Measurements from ENCODE around the gene GRM2.

- TF ChIP-seq CTCF (IDR thresholded peaks at IDR 0.05), result no peak
- no peak for TF ChIP-seq POLR2A (IDR thresholded peaks at IDR 0.05)
- no peak for TF ChIP-seq POLR2AphosphoS5 (IDR thresholded peaks at IDR 0.05)
These were observed 26.7 kb upstream of the GRM2 start for GRCh38 chr3:51680196-51680595.

Data from transverse colon (tissue), 4 donors.